Measurements from ENCODE around the gene LTC4S.
"Not testable (repeated sequence)": the region's sequence is repeated elsewhere in the genome, so short reads cannot be mapped to it uniquely, and the experiment has no call there.

The LTC4S gene

GRCh38 chr5:179793468-179794139 lies at the start of gene LTC4S:
LTC4S (plus strand) TSS chr5:179793986; CDS start chr5:179794081, 95 bp downstream.
- peak; percentile 81 for DNase-seq (ENCODE audit: low read depth)

DNA sequence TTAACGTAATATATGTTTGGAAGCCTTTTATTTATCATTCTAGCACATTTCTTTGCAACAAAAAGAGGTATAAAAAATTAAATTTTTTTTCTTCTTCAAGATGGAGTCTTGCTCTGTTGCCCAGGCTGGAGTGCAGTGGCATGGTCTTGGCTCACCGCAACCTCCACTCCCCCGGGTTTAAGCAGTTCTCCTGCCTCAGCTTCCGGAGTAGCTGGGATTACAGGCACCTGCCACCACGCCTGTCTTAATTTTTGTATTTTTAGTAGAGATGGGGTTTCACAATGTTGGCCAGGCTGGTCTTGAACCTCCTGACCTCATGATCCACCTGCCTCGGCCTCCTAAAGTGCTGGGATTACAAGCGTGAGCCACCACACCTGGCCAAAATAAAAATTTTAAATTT lies 49.7 kb upstream of the LTC4S start:
- DNase-seq (ENCODE audit: low read depth), result not testable (repeated sequence)

DNA sequence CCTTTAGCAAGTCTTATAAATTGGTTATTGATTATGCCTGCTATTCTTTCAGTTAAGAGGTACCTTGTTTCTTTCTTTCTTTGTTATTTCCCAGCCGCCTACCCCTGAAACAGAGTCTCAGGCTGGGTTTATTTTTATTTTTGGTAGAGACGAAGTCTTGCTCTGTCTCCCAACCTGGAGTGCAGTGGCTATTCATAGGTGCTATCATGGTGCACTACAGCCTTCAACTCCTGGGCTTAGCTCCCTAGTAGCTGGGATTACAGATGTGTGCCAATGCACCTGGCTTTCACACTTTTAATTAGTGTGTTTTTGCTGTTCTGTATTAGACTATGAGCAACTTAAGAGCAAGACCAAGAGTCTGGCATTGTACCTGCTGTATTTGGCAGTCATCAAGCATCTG lies 46.9 kb upstream of the LTC4S start:
- DNase-seq (ENCODE audit: low read depth), result no peak

DNA sequence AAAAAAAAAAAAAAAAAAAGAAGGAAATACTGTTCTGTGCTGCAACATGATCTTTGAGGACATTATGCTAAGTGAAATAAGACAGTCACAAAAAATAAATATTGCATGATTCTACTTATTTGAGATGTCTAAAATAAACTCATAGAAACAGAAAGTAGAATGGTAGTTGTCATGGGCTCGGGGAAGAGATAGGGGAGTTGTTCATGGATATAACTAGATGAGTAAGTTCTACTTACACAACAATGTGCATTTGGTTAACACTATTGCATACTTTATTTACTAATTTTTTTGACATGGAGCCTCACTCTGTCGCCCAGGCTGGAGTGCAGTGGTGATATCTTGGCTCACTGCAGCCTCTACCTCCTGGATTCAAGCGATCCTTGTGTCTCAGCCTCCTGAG lies 46.0 kb upstream of the LTC4S start:
- DNase-seq (ENCODE audit: low read depth), result no peak

DNA sequence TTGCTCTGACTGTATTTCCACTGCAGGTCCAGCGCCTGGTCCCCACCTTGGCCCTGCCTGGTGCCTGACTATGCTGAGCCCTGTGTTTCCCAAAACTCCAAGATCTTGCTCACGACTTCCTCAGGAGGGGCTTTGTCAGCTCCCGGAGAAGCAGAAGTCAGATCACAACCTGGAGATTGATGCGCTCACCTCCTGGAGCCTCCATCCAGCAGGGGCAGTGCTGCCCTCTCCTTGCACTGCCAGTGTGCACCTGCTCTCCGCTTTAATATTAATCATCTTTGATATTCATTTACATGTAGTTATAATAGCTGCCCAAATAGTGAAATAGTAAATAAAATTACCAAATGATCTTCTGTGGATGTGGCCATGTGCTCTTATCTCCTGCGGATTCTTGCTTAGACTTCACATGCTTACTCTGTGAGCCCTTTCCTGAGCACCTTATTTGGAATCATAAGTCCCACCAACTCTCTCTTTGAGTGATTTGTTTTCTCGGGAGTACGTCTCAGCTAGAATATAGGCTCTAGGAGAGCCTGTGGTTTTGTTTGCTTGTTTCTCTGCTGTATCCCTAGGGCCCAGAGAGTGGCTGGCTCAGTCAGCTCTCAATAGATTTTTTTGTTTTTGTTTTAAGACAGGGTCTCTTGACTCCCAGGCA lies 43.8 kb upstream of the LTC4S start:
- DNase-seq (ENCODE audit: low read depth), result no peak

- no peak for DNase-seq (ENCODE audit: low read depth)
Measured at GRCh38 chr5:179753971-179754370, 39.8 kb upstream of the LTC4S start.

- DNase-seq (ENCODE audit: low read depth), result no peak
Measured at GRCh38 chr5:179755022-179755421, 38.8 kb upstream of the LTC4S start.

DNA sequence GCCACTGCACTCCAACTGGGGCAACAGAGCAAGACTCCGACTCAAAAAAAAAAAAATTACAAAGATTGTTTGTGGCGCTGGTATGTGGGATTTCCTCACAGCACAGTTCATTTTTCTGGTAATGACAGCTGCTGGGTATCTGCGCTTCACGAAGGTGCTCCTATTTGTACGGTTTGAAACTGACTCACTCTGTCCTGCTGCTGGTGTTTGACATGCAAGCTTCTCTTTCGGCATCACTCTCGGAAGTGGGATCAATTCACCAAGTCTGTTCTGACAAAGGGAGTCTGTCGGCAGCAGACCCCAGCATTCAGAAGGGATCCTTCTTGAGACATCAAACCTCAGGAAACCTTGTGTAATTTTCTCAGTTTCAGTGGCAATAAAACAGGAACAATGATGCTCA lies 34.8 kb upstream of the LTC4S start:
- DNase-seq (ENCODE audit: low read depth), result no peak

- peak; percentile 11 for DNase-seq (ENCODE audit: low read depth)
Measured at GRCh38 chr5:179759581-179760551, 33.9 kb upstream of the LTC4S start.

GRCh38 chr5:179762079-179762780 lies 31.6 kb upstream of the LTC4S start:
- peak; percentile 63 for DNase-seq (ENCODE audit: low read depth)

DNA sequence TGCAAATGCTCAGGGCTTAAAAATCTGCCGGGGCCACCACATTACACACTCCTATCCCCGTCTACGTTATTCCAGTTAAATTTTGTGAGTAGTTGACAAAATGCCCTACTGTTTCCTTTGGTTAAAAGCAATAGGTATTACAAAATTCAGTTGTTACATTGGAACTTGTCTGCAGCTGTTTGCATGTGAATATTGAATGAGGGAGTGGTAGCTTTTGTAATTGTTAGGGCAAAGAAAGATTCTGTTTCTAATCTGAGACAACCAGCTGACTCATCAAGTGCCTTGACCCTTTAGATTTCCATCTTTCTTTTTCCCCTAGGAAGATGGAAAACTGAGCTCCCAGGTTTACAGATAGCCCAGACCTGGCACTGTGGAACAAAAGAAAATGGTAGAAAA lies 31.0 kb upstream of the LTC4S start:
- peak; percentile 69 for DNase-seq (ENCODE audit: low read depth)

- peak; percentile 89 for DNase-seq (ENCODE audit: low read depth)
Measured at GRCh38 chr5:179763215-179763945, 30.4 kb upstream of the LTC4S start.

- no peak for DNase-seq (ENCODE audit: low read depth)
Measured at GRCh38 chr5:179764056-179764455, 29.7 kb upstream of the LTC4S start.

DNA sequence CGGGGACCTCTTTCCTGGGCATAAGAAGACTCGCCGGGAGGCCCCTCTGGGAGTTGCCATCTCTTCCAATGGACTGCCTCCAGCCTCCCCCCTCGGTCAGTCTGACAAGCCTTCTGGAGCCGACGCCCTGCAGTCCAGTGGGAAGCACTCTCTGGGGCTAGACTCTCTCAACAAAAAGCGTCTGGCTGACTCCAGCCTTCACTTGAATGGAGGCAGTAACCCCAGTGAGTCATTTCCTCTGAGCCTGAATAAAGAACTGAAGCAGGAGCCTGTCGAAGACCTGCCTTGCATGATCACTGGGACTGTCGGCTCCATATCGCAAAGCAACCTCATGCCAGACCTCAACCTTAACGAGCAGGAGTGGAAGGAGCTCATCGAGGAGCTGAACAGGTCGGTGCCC lies 28.4 kb upstream of the LTC4S start:
- peak; percentile 90 for DNase-seq (ENCODE audit: low read depth)

DNA sequence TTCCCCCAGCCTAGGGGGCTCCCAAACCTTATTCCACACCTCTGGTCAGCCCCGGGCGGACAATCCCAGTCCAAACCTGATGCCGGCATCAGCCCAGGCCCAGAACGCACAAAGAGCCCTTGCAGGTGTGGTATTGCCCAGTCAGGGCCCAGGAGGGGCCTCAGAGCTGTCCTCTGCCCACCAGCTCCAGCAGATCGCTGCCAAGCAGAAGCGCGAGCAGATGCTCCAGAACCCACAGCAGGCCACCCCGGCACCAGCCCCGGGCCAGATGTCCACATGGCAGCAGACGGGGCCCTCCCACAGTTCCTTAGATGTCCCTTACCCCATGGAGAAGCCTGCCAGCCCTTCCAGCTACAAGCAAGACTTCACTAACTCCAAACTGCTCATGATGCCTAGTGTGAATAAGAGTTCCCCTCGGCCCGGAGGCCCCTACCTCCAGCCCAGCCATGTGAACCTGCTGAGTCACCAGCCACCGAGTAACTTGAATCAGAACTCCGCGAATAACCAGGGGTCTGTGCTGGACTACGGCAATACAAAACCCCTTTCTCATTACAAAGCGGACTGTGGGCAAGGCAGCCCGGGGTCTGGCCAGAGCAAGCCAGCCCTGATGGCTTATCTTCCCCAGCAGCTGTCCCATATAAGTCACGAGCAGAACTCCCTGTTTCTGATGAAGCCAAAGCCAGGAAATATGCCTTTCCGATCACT lies 27.6 kb upstream of the LTC4S start:
- DNase-seq (ENCODE audit: low read depth), result peak; percentile 29

GRCh38 chr5:179766726-179767455 lies 26.9 kb upstream of the LTC4S start:
- no peak for DNase-seq (ENCODE audit: low read depth)

- DNase-seq (ENCODE audit: low read depth), result no peak
Measured at GRCh38 chr5:179767496-179768100, 26.2 kb upstream of the LTC4S start.

DNA sequence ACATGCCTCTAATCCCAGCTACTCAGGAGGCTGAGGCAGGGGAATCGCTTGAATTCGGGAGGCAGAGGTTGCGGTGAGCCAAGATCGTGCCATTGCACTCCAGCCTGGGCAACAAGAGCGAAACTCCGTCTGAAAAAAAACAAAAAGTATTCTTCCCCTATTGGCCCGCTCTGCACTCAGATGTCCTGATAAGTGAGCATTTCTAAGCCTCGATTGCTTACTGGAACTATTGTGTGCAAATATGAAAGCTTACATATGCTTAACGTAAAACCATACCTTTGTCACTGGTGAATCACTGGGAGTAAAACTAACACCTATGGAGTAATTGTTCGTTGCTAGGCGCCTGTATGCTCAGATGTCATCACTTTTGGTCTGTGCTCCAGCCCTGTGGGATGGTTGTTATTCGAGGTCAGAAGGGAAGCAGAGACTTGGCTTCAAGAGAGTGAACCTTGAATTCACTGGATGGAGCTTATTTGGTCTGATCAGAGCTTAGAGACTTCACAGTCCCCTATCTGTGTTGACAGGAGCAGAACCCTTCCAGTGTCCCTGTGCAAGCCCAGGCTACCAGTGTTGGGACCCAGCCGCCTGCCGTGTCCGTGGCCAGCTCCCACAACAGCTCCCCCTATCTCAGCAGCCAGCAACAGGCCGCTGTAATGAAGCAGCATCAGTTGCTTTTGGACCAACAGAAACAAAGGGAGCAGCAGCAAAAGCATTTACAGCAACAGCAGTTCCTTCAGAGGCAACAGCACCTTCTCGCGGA lies 25.3 kb upstream of the LTC4S start:
- no peak for DNase-seq (ENCODE audit: low read depth)

- DNase-seq (ENCODE audit: low read depth), result no peak
Measured at GRCh38 chr5:179769271-179769670, 24.5 kb upstream of the LTC4S start.

All from EH (cell line).